Endothelial cell of umbilical vein (primary cell): Measurements from ENCODE around the gene ADAMTS17. TPM values are rescaled to one million over a fixed set of nuclear protein-coding genes. Genes with fewer than 3 reads are reported as not detected.

ENCODE experiments used
- BruUV-seq: library from RNA; stranded (reverse); fragments of 400-500 nt; replicated peaks from 2 replicates; lab custom pipeline; 2021; lab: Mats Ljungman, UMichigan
- CTCF ChIA-PET: fragments of 300-600, 350-600 bp; sonication (Branson Sonifier 250); formaldehyde crosslinking; loops from one replicate; lab custom pipeline; 2021; ENCODE audit warnings: antibody characterized with exemption, inconsistent platforms; lab: Charles Lee
- POLR2A ChIA-PET: fragments of 300-600, 350-600 bp; sonication (Branson Sonifier 250); formaldehyde crosslinking; loops from one replicate; lab custom pipeline; 2021; ENCODE audit warnings: antibody characterized with exemption, inconsistent platforms; lab: Charles Lee
- DNase-seq: peaks from one replicate; pipeline ENCODE4 v3.0.0-alpha.2; 2011; ENCODE audit warnings: low read depth, low spot score
- FAIRE-seq: peaks from 2 replicates; lab custom pipeline; 2011; peaks lifted over from hg19 to GRCh38; lab: Jason Lieb, UNC
- H2AFZ ChIP-seq: 2 replicates; pipeline ENCODE4 v1.6.0; 2012; ENCODE audit warnings: low read depth, low read length, control low read depth, inconsistent platforms
- H3K27ac ChIP-seq: 2 replicates; pipeline ENCODE4 v1.5.1; 2011; ENCODE audit warnings: low read depth, mild to moderate bottlenecking, control low read depth, low read length, moderate library complexity; ENCODE audit not compliant: insufficient read depth
- H3K27me3 ChIP-seq, 2 experiments: 2 replicates each; pipeline versions ENCODE4 v1.6.0 to v1.6.1; 2011; ENCODE audit warnings: low read length in 2 of 2, mixed read lengths in 1 of 2; ENCODE audit not compliant: control insufficient read depth in 2 of 2, insufficient read depth in 2 of 2
- H3K36me3 ChIP-seq, 2 experiments: 2 replicates in 1 of 2; 3 replicates in 1 of 2; pipeline ENCODE4 v1.5.1; 2011; ENCODE audit warnings: low read length in 2 of 2, mild to moderate bottlenecking in 1 of 2, moderate library complexity in 1 of 2; ENCODE audit not compliant: control insufficient read depth in 2 of 2, insufficient read depth in 2 of 2; ENCODE audit errors: extremely low read depth in 1 of 2
- H3K4me1 ChIP-seq: 3 replicates; pipeline ENCODE4 v1.5.1; 2011; ENCODE audit warnings: mild to moderate bottlenecking, low read length; ENCODE audit not compliant: control insufficient read depth, insufficient read depth; ENCODE audit errors: extremely low read depth
- H3K4me2 ChIP-seq: 2 replicates; pipeline ENCODE4 v1.6.1; 2011; ENCODE audit warnings: low read length, control low read depth, mixed read lengths; ENCODE audit not compliant: insufficient read depth
- H3K4me3 ChIP-seq, 3 experiments: fragments of 200-600 bp in 1 of 3; sonication (generic), shearing (Covaris generic) in 1 of 3; replicated peaks in 1 of 3; 2 replicates each; pipeline ENCODE4 v1.5.1; 2011 to 2016; ENCODE audit warnings: control low read depth in 3 of 3, low read length in 3 of 3, mild to moderate bottlenecking in 2 of 3, inconsistent platforms in 1 of 3, low read depth in 1 of 3, moderate library complexity in 1 of 3; ENCODE audit not compliant: insufficient read depth in 1 of 3
- H3K79me2 ChIP-seq: 2 replicates; pipeline ENCODE4 v1.6.0; 2012; ENCODE audit warnings: low read length, inconsistent platforms; ENCODE audit not compliant: control insufficient read depth, insufficient read depth
- H3K9ac ChIP-seq: replicated peaks from 2 replicates; pipeline ENCODE3; 2011; ENCODE audit warnings: low read length, control low read depth; ENCODE audit not compliant: insufficient read depth; ENCODE audit errors: extremely low read depth
- H3K9me1 ChIP-seq: replicated peaks from 3 replicates; pipeline ENCODE4 v1.6.0; 2011; ENCODE audit warnings: mild to moderate bottlenecking, low read length; ENCODE audit not compliant: control insufficient read depth, insufficient read depth; ENCODE audit errors: extremely low read depth
- H3K9me3 ChIP-seq: replicated peaks from 2 replicates; pipeline ENCODE4 v1.5.1; 2012; ENCODE audit warnings: low read length, inconsistent platforms; ENCODE audit not compliant: control insufficient read depth, insufficient read depth
- H4K20me1 ChIP-seq: replicated peaks from 2 replicates; pipeline ENCODE3; 2011; ENCODE audit warnings: mild to moderate bottlenecking, low read length; ENCODE audit not compliant: control insufficient read depth, insufficient read depth; ENCODE audit errors: extremely low read depth
- CTCF ChIP-seq, 2 donors: IDR thresholded peaks; 1 replicate in 1 of 2; 2 replicates in 1 of 2; pipeline ENCODE4 v1.5.1; 2011; ENCODE audit warnings: low read length in 2 of 2, mild to moderate bottlenecking in 2 of 2, moderate library complexity in 2 of 2, control low read depth in 1 of 2, inconsistent platforms in 1 of 2, low read depth in 1 of 2; ENCODE audit not compliant: insufficient read depth in 1 of 2; ENCODE audit errors: extremely low read depth in 1 of 2
- EZH2 ChIP-seq: IDR thresholded peaks from 2 replicates; pipeline ENCODE4 v1.6.1; 2012; ENCODE audit warnings: borderline replicate concordance, low read depth, mild to moderate bottlenecking, moderate library complexity, low read length, inconsistent platforms; ENCODE audit not compliant: severe bottlenecking
- FOS ChIP-seq: IDR thresholded peaks from 2 replicates; pipeline ENCODE4 v1.6.1; 2011; ENCODE audit warnings: mild to moderate bottlenecking, low read length, moderate library complexity, borderline replicate concordance; ENCODE audit not compliant: insufficient read depth
- GATA2 ChIP-seq: IDR thresholded peaks from 2 replicates; pipeline ENCODE4 v1.7.0; 2011; ENCODE audit warnings: low read depth, mild to moderate bottlenecking, moderate library complexity, mixed read lengths, low read length; ENCODE audit not compliant: insufficient read length, insufficient read depth
- JUN ChIP-seq: IDR thresholded peaks from 2 replicates; pipeline ENCODE4 v1.6.1; 2011; ENCODE audit warnings: borderline replicate concordance, low read depth; ENCODE audit not compliant: insufficient read length, insufficient read depth
- MAX ChIP-seq: IDR thresholded peaks from 2 replicates; pipeline ENCODE4 v1.6.1; 2011; ENCODE audit not compliant: insufficient read depth, insufficient read length
- MYC ChIP-seq: IDR thresholded peaks from one replicate; pipeline ENCODE4 v1.6.1; 2011; ENCODE audit warnings: mild to moderate bottlenecking, low read depth, low read length
- POLR2A ChIP-seq: IDR thresholded peaks from 2 replicates; pipeline ENCODE4 v1.6.1; 2012; ENCODE audit warnings: low read depth, mild to moderate bottlenecking, control low read depth, low read length
- POLR2AphosphoS5 ChIP-seq: IDR thresholded peaks from 2 replicates; pipeline ENCODE4 v1.6.1; 2012; ENCODE audit warnings: low read depth, mild to moderate bottlenecking, control low read depth, low read length, moderate library complexity; ENCODE audit not compliant: insufficient read depth
- dilution Hi-C: fragments of 300-500 bp; cut with MboI; formaldehyde crosslinking; loops from one replicate; pipeline ENCODE4 v1.15.0; 2019; ENCODE audit warnings: low sequenced_read_pairs; ENCODE audit not compliant: extremely low pct_ligation_motif_present
- intact Hi-C: fragments of 100-400 bp; cut with micrococcal nuclease; formaldehyde crosslinking; loops from one replicate; pipeline ENCODE4 v1.10.0; 2022
- polyA plus RNA-seq, 4 experiments: library from polyadenylated mRNA; depleted of rRNA in 3 of 4; stranded (reverse) in 3 of 4; unstranded in 1 of 4; fragments of >200 nt; gene quantifications; 2 replicates each; pipeline versions ENCODE4 v1.2.1 to v1.2.3, GENCODE V29; 2011 to 2012; ENCODE audit warnings: missing spikeins in 1 of 4
- total RNA-seq: library from RNA; stranded (reverse); gene quantifications from 2 replicates; pipeline ENCODE4 v1.2.3, GENCODE V29; 2021

Gene ADAMTS17
- total and polyA plus RNA-seq, 2 donors (not counting 3 experiments of a cell fraction or from before 2014, with no cell fraction given) = 0.12 TPM; not detected in 1

GRCh38 chr15:100334015-100334414, 7.8 kb downstream of the ADAMTS17 start:
- POLR2A ChIA-PET = no interaction called here
- Histone ChIP-seq H3K9ac (no peak overlapping the region), H3K36me3 (no peaks in the 10 kb centered on the region), H3K4me2 (no peak overlapping the region), H3K79me2 (no peaks in the 10 kb centered on the region), H2AFZ (no peak overlapping the region), H3K4me1 (no peaks in the 10 kb centered on the region), H3K27ac (no peak overlapping the region), H3K9me1 (no peaks in the 10 kb centered on the region), H3K9me3 (no peaks in the 10 kb centered on the region), H3K27me3 (no peaks in the 10 kb centered on the region), H3K4me3 (no peak overlapping the region), H4K20me1 (no peaks in the 10 kb centered on the region)
- TF ChIP-seq GATA2 (no peak), POLR2AphosphoS5 (no peak), FOS (no peak), POLR2A (no peak), MAX (no peak), EZH2 (no peak), JUN (no peak), MYC (no peak), CTCF (IDR thresholded peaks at IDR 0.05; ENCODE audit: extremely low read depth in 1 of 2, insufficient read depth in 1 of 2, low read depth in 1 of 2, low read length in 2 of 2) (no peak)
- FAIRE-seq (no peak), DNase-seq (no peak)
- CTCF ChIA-PET = interaction anchor here (1.8 kb wide), 1 partner anchor 16 kb away, joined by 7 read pairs; no protein-coding TSS in a partner anchor
- intact Hi-C loops = no loop called here
- dilution Hi-C loops = no loop called here
- no TSS peak for BruUV-seq
